IMR-90 (cell line): Measurements from ENCODE around the gene GRID1. TPM values are rescaled to one million over a fixed set of nuclear protein-coding genes. Genes with fewer than 3 reads are reported as not detected.

Experiments used
- ATAC-seq: fragments of 200-7000 bp; cut with Tn5 transposase; 2 replicates; pipeline ENCODE4 v1.9.1; 2020; ENCODE audit warnings: low read depth, mild to moderate bottlenecking, moderate library complexity
- BruUV-seq: library from RNA; stranded (reverse); fragments of 400-500 nt; replicated peaks from 2 replicates; lab custom pipeline; 2021; lab: Mats Ljungman, UMichigan
- CTCF ChIA-PET: fragments of 300-600 bp; formaldehyde crosslinking; extraction: SDS; loops from one replicate; lab custom pipeline; 2021; ENCODE audit warnings: antibody characterized with exemption; lab: Yijun Ruan, JAX
- POLR2A ChIA-PET: fragments of 300-600 bp; sonication (Branson Sonifier 250); formaldehyde crosslinking; loops from one replicate; lab custom pipeline; 2022; ENCODE audit warnings: antibody characterized with exemption; ENCODE audit not compliant: unreplicated experiment; lab: Charles Lee
- DNase-seq: peaks from one replicate; pipeline ENCODE4 v3.0.0; 2013
- H2AFZ ChIP-seq: replicated peaks from 2 replicates; pipeline ENCODE3; 2013; ENCODE audit warnings: low read length, mild to moderate bottlenecking; ENCODE audit not compliant: poor library complexity
- H2AK5ac ChIP-seq: 2 replicates; pipeline ENCODE4 v1.6.1; 2013; ENCODE audit warnings: low read depth, low read length, inconsistent platforms
- H2AK9ac ChIP-seq: replicated peaks from 2 replicates; pipeline ENCODE3; 2013; ENCODE audit warnings: mild to moderate bottlenecking, low read depth, low read length, moderate library complexity; ENCODE audit not compliant: poor library complexity
- H2BK120ac ChIP-seq: 2 replicates; pipeline ENCODE4 v1.6.1; 2013; ENCODE audit warnings: low read depth, low read length, inconsistent platforms
- H2BK15ac ChIP-seq: 3 replicates; pipeline ENCODE4 v1.6.1; 2013; ENCODE audit warnings: low read depth, low read length, inconsistent platforms
- H2BK20ac ChIP-seq: 2 replicates; pipeline ENCODE4 v1.6.1; 2013; ENCODE audit warnings: low read depth, mild to moderate bottlenecking, inconsistent platforms, low read length, moderate library complexity
- H2BK5ac ChIP-seq: 2 replicates; pipeline ENCODE4 v1.6.1; 2013; ENCODE audit warnings: mild to moderate bottlenecking, low read depth, low read length, inconsistent platforms; ENCODE audit not compliant: poor library complexity, severe bottlenecking
- H3K14ac ChIP-seq: replicated peaks from 2 replicates; pipeline ENCODE4 v1.6.1; 2013; ENCODE audit warnings: low read depth, low read length, inconsistent platforms
- H3K18ac ChIP-seq: 2 replicates; pipeline ENCODE4 v1.6.1; 2013; ENCODE audit warnings: low read depth, low read length, control low read depth
- H3K23ac ChIP-seq: 2 replicates; pipeline ENCODE4 v1.6.1; 2013; ENCODE audit warnings: low read depth, low read length, inconsistent platforms
- H3K27ac ChIP-seq: 2 replicates; pipeline ENCODE4 v1.5.1; 2013; ENCODE audit warnings: mild to moderate bottlenecking, control low read depth, low read length; ENCODE audit not compliant: insufficient read depth
- H3K27me3 ChIP-seq: 2 replicates; pipeline ENCODE4 v1.6.1; 2013; ENCODE audit warnings: low read length; ENCODE audit not compliant: control insufficient read depth, insufficient read depth
- H3K36me3 ChIP-seq: 2 replicates; pipeline ENCODE4 v1.6.1; 2013; ENCODE audit warnings: low read length, mixed read lengths; ENCODE audit not compliant: control insufficient read depth, insufficient read depth
- H3K4ac ChIP-seq: 2 replicates; pipeline ENCODE4 v1.6.1; 2013; ENCODE audit warnings: low read depth, low read length, inconsistent platforms
- H3K4me1 ChIP-seq: 2 replicates; pipeline ENCODE4 v1.6.1; 2013; ENCODE audit warnings: low read length, mixed read lengths; ENCODE audit not compliant: control insufficient read depth, insufficient read depth
- H3K4me2 ChIP-seq: 2 replicates; pipeline ENCODE4 v1.6.1; 2013; ENCODE audit warnings: low read depth, mild to moderate bottlenecking, control low read depth, low read length, moderate library complexity
- H3K4me3 ChIP-seq: 2 replicates; pipeline ENCODE4 v1.5.1; 2013; ENCODE audit warnings: low read depth, mild to moderate bottlenecking, control low read depth, low read length, moderate library complexity; ENCODE audit not compliant: insufficient read depth
- H3K56ac ChIP-seq: 2 replicates; pipeline ENCODE4 v1.6.1; 2013; ENCODE audit warnings: low read length, inconsistent platforms; ENCODE audit not compliant: insufficient read depth; ENCODE audit errors: extremely low read depth
- H3K79me1 ChIP-seq, 2 experiments: 2 replicates each; pipeline ENCODE4 v1.6.1; 2013; ENCODE audit warnings: low read length in 2 of 2, inconsistent platforms in 1 of 2, low read depth in 1 of 2
- H3K9ac ChIP-seq: 2 replicates; pipeline ENCODE4 v1.6.1; 2013; ENCODE audit warnings: low read depth, low read length, control low read depth
- H3K9me1 ChIP-seq: 2 replicates; pipeline ENCODE4 v1.6.1; 2013; ENCODE audit warnings: low read length, inconsistent platforms; ENCODE audit not compliant: insufficient read depth
- H3K9me3 ChIP-seq: 2 replicates; pipeline ENCODE4 v1.6.1; 2013; ENCODE audit warnings: low read length; ENCODE audit not compliant: control insufficient read depth, insufficient read depth
- H4K20me1 ChIP-seq: 2 replicates; pipeline ENCODE4 v1.6.1; 2013; ENCODE audit warnings: low read length, inconsistent platforms; ENCODE audit not compliant: insufficient read depth
- H4K5ac ChIP-seq: 2 replicates; pipeline ENCODE4 v1.6.1; 2013; ENCODE audit warnings: mild to moderate bottlenecking, low read depth, low read length, control low read depth
- H4K8ac ChIP-seq, 2 experiments: 2 replicates each; pipeline ENCODE4 v1.6.1; 2013; ENCODE audit warnings: low read depth in 2 of 2, low read length in 2 of 2, control low read depth in 1 of 2, inconsistent platforms in 1 of 2
- H4K91ac ChIP-seq: 2 replicates; pipeline ENCODE4 v1.6.1; 2013; ENCODE audit warnings: low read depth, low read length, inconsistent platforms; ENCODE audit not compliant: insufficient read depth
- CEBPB ChIP-seq: IDR thresholded peaks from 2 replicates; pipeline ENCODE4 v1.6.1; 2012; ENCODE audit warnings: low read depth, low read length, improper control_type of control experiment
- ELK1 ChIP-seq: fragments of 150-350 bp; IDR thresholded peaks from 2 replicates; pipeline ENCODE4 v1.6.1; 2016; ENCODE audit warnings: low read depth, mild to moderate bottlenecking, low read length, moderate library complexity, borderline replicate concordance
- NFE2L2 ChIP-seq: fragments of 150-350 bp; IDR thresholded peaks from 2 replicates; pipeline ENCODE4 v1.6.1; 2016; ENCODE audit warnings: low read depth, mild to moderate bottlenecking, low read length
- RFX5 ChIP-seq: IDR thresholded peaks from 2 replicates; pipeline ENCODE4 v1.8.0; 2012; ENCODE audit warnings: low read depth, mild to moderate bottlenecking, low read length, moderate library complexity
- WGBS, 2 experiments: methylation state at CpG; one replicate each; pipeline versions ENCODE4 v1.1.5 to v1.1.7; 2013; ENCODE audit warnings: missing lambda C conversion rate in 2 of 2; ENCODE audit not compliant: insufficient read length in 1 of 2; ENCODE audit errors: extremely low coverage in 2 of 2; 5-methylcytosine and 5-hydroxymethylcytosine counted together
- dilution Hi-C: fragments of 300-500 bp; cut with HindIII; formaldehyde crosslinking; loops from one replicate; pipeline ENCODE4 v1.14.3; 2018; ENCODE audit warnings: low sequenced_read_pairs; ENCODE audit not compliant: unreplicated experiment
- in situ Hi-C: fragments of 300-500 bp; cut with MboI; formaldehyde crosslinking; loops from 3 replicates; pipeline ENCODE4 v1.14.3; 2019; ENCODE audit warnings: low sequenced_read_pairs, inconsistent platforms, mixed read lengths
- intact Hi-C: fragments of 100-400 bp; cut with micrococcal nuclease; formaldehyde crosslinking; loops from 2 replicates; pipeline ENCODE4 v1.10.0; 2022
- polyA plus RNA-seq, 3 experiments: library from polyadenylated mRNA; depleted of rRNA; stranded (reverse); fragments of >200 nt; gene quantifications; 2 replicates each; pipeline ENCODE4 v1.2.3, GENCODE V29; 2012; ENCODE audit warnings: low replicate concordance in 1 of 3
- total RNA-seq: library from RNA; depleted of rRNA; stranded (reverse); fragments of >200 nt; gene quantifications from 2 replicates; pipeline ENCODE4 v1.2.3, GENCODE V29; 2012

The GRID1 gene
- total and polyA plus RNA-seq, 2 of the 4 experiments (the other 2 are of a cell fraction), result not detected

DNA sequence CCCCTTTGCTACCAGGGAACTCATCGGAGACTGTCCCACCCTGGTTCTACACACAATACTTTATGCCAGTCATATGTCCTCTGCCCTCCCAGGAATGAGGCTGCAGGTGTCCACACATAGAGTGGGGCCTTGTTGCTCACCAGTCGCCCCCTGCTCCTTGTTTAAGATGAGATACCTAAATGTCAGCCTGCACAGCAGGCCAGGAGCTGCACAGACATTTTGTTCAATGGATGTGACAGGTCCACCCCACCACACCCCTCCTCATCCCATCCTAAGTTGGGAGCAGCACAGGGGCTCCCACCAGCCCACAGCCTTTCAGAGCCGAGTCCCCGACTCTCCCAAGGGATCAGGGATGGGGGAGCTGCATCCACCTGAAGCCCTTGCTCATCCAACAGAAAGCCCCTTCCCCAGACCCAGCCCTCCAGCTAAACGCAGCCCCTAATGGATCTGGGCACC is 6.2 kb upstream of the GRID1 start:
- Histone ChIP-seq H3K9me3 (no peaks in the 10 kb centered on the region), H2BK15ac (no peak overlapping the region), H3K23ac (no peak overlapping the region), H3K36me3 (no peaks in the 10 kb centered on the region), H3K9me1 (0 out of 2 replicates have a peak, but pooled peaks cover 4% of the 10 kb centered on the region), H4K20me1 (no peaks in the 10 kb centered on the region), H4K8ac (no peak overlapping the region), H2BK5ac (no peak overlapping the region), H3K4me1 (no peaks in the 10 kb centered on the region), H2BK120ac (no peak overlapping the region), H2AK9ac (no peak overlapping the region), H2AFZ (no peak overlapping the region), H3K18ac (no peak overlapping the region), H3K9ac (no peak overlapping the region), H3K4me2 (no peak overlapping the region), H3K4me3 (no peak overlapping the region), H2BK20ac (no peak overlapping the region), H3K14ac (no peak overlapping the region), H2AK5ac (no peak overlapping the region), H4K5ac (no peak overlapping the region), H3K56ac (no peak overlapping the region), H4K91ac (no peak overlapping the region), H3K79me1 (no peaks in the 10 kb centered on the region), H3K4ac (no peak overlapping the region), H3K27ac (no peak overlapping the region), H3K27me3 (peaks cover 67% of the 10 kb centered on the region)
- in situ Hi-C loops (loop anchor here (5.0 kb wide), 1 partner anchor 1831 kb away; no protein-coding TSS in a partner anchor), dilution Hi-C loops (no loop called here), intact Hi-C loops (no loop called here)
- CTCF ChIA-PET, result no interaction called here
- TF ChIP-seq NFE2L2 (no peak), CEBPB (no peak), ELK1 (no peak), RFX5 (no peak)
- no TSS peak for BruUV-seq
- POLR2A ChIA-PET, result no interaction called here
- WGBS, 2 experiments, result no CpG with 5 or more reads among the region's 5 CpGs
- no peak for DNase-seq
- ATAC-seq, result no peak
